CD14-positive monocyte (primary cell): ENCODE measurements around the gene LDLRAP1. TPM values are rescaled to one million over a fixed set of nuclear protein-coding genes. Genes with fewer than 3 reads are reported as not detected.

Source experiments
- DNase-seq, 3 donors: peaks; one replicate each; pipeline ENCODE4 v3.0.0-alpha.2; 2011 to 2022
- H2AFZ ChIP-seq: 2 replicates; pipeline ENCODE4 v1.6.0; 2012; ENCODE audit warnings: mild to moderate bottlenecking, low read depth, low read length, inconsistent platforms; ENCODE audit not compliant: insufficient read depth, poor library complexity, severe bottlenecking
- H3K27ac ChIP-seq, 2 donors: 1 replicate in 1 of 2; 2 replicates in 1 of 2; pipeline ENCODE4 v1.5.1; 2012 to 2013; ENCODE audit warnings: low read length in 2 of 2, control low read depth in 1 of 2, inconsistent platforms in 1 of 2, low read depth in 1 of 2, mild to moderate bottlenecking in 1 of 2
- H3K27me3 ChIP-seq, 2 donors: one replicate each; pipeline versions ENCODE4 v1.6.0 to v1.6.1; 2011 to 2013; ENCODE audit warnings: low read length in 2 of 2; ENCODE audit not compliant: control insufficient read depth in 2 of 2, insufficient read depth in 2 of 2
- H3K36me3 ChIP-seq, 2 donors: replicated peaks in 1 of 2; 1 replicate in 1 of 2; 2 replicates in 1 of 2; pipeline versions ENCODE4 v1.5.1 to v1.6.1; 2012 to 2013; ENCODE audit warnings: low read length in 2 of 2, control low read depth in 1 of 2, inconsistent platforms in 1 of 2, mild to moderate bottlenecking in 1 of 2; ENCODE audit not compliant: insufficient read depth in 2 of 2, control insufficient read depth in 1 of 2
- H3K4me1 ChIP-seq, 2 donors: 1 replicate in 1 of 2; 2 replicates in 1 of 2; pipeline versions ENCODE4 v1.5.1 to v1.6.1; 2012 to 2013; ENCODE audit warnings: low read length in 2 of 2, control low read depth in 1 of 2, inconsistent platforms in 1 of 2, mild to moderate bottlenecking in 1 of 2, moderate library complexity in 1 of 2; ENCODE audit not compliant: insufficient read depth in 2 of 2, control insufficient read depth in 1 of 2
- H3K4me2 ChIP-seq: replicated peaks from 2 replicates; pipeline ENCODE3; 2012; ENCODE audit warnings: low read length, moderate library complexity, mild to moderate bottlenecking; ENCODE audit not compliant: poor library complexity, severe bottlenecking; ENCODE audit errors: extremely low read depth
- H3K4me3 ChIP-seq, 3 experiments: fragments of 200-600 bp in 1 of 3; sonication (generic) in 1 of 3; replicated peaks in 1 of 3; 1 replicate in 2 of 3; 2 replicates in 1 of 3; pipeline ENCODE4 v1.5.1; 2011 to 2013; ENCODE audit warnings: low read length in 3 of 3, mild to moderate bottlenecking in 3 of 3, control low read depth in 2 of 3, low read depth in 2 of 3, inconsistent platforms in 1 of 3, moderate library complexity in 1 of 3
- H3K79me2 ChIP-seq: 2 replicates; pipeline ENCODE4 v1.6.0; 2012; ENCODE audit warnings: mild to moderate bottlenecking, control low read depth, inconsistent platforms, low read length, moderate library complexity; ENCODE audit not compliant: insufficient read depth
- H3K9ac ChIP-seq: 2 replicates; pipeline ENCODE4 v1.6.0; 2017; ENCODE audit warnings: low read length, mild to moderate bottlenecking; ENCODE audit not compliant: insufficient read depth, poor library complexity, severe bottlenecking
- H3K9me3 ChIP-seq, 2 donors: replicated peaks in 1 of 2; 1 replicate in 1 of 2; 2 replicates in 1 of 2; pipeline versions ENCODE4 v1.5.1 to v1.6.1; 2012 to 2013; ENCODE audit warnings: low read length in 2 of 2, control low read depth in 1 of 2; ENCODE audit not compliant: control insufficient read depth in 1 of 2, insufficient read depth in 1 of 2
- H4K20me1 ChIP-seq: 2 replicates; pipeline ENCODE4 v1.6.0; 2012; ENCODE audit warnings: mild to moderate bottlenecking, low read length, control low read depth, moderate library complexity; ENCODE audit not compliant: insufficient read depth
- H3K27ac Mint-ChIP-seq, 7 donors: one replicate each; pipeline ENCODE4 v1.8.0; 2020; ENCODE audit warnings: mild to moderate bottlenecking in 7 of 7, mixed read lengths in 7 of 7, moderate library complexity in 6 of 7, inconsistent platforms in 2 of 7
- H3K27me3 Mint-ChIP-seq, 3 donors: one replicate each; pipeline ENCODE4 v1.8.0; 2021 to 2022; ENCODE audit warnings: low read depth in 3 of 3, mild to moderate bottlenecking in 3 of 3, mixed read lengths in 3 of 3, moderate library complexity in 3 of 3, inconsistent platforms in 1 of 3
- H3K36me3 Mint-ChIP-seq, 2 donors: one replicate each; pipeline ENCODE4 v1.8.0; 2020; ENCODE audit warnings: mixed read lengths in 2 of 2, inconsistent platforms in 1 of 2, mild to moderate bottlenecking in 1 of 2
- H3K4me1 Mint-ChIP-seq: one replicate; pipeline ENCODE4 v1.8.0; 2020; ENCODE audit warnings: mild to moderate bottlenecking, mixed read lengths
- H3K4me3 Mint-ChIP-seq, 2 donors: one replicate each; pipeline ENCODE4 v1.8.0; 2020; ENCODE audit warnings: mild to moderate bottlenecking in 2 of 2, mixed read lengths in 2 of 2, moderate library complexity in 1 of 2
- H3K9me3 Mint-ChIP-seq, 7 donors: one replicate each; pipeline ENCODE4 v1.8.0; 2020 to 2022; ENCODE audit warnings: mixed read lengths in 7 of 7, mild to moderate bottlenecking in 6 of 7, moderate library complexity in 6 of 7, inconsistent platforms in 2 of 7
- CTCF ChIP-seq: fragments of 200-600 bp; IDR thresholded peaks from one replicate; pipeline ENCODE4 v1.8.0; 2022; ENCODE audit warnings: antibody characterized with exemption, mild to moderate bottlenecking
- WGBS: methylation state at CpG from one replicate; pipeline ENCODE4 v1.1.5; 2013; ENCODE audit warnings: missing lambda C conversion rate; ENCODE audit not compliant: insufficient coverage; 5-methylcytosine and 5-hydroxymethylcytosine counted together
- intact Hi-C, 2 donors: fragments of 100-400 bp; cut with micrococcal nuclease; formaldehyde crosslinking; loops; one replicate each; pipeline versions ENCODE4 v1.15.0 to v1.15.1; 2023
- polyA plus RNA-seq, 3 donors: library from polyadenylated mRNA; depleted of rRNA in 1 of 3; unstranded in 2 of 3; stranded (reverse) in 1 of 3; fragments of 300-500 nt in 2 of 3; fragments of >200 nt in 1 of 3; fragmentation: Illumina TruSeq in 2 of 3; gene quantifications; 1 replicate in 2 of 3; 2 replicates in 1 of 3; pipeline ENCODE4 v1.2.3, GENCODE V29; 2012 to 2021

Gene LDLRAP1
- polyA plus RNA-seq, 3 donors = 12.8 to 18.5 (median 14.6) TPM

DNA sequence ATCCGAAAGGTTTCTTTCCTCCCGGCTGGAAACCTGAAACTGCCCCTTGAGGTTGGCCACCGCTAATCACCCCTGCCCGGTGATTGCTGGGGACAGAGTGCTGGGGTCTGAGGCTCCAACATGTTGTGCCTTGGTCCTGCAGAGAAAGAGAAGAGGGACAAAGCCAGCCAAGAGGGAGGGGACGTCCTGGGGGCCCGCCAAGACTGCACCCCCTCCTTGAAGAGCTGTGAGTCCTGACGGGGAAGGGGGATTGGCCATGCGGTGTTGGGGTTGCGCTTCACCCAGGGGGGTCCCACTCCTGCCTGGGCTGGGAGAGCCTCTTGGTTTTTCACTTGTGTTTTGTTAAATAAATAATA is 19.5 kb downstream of the LDLRAP1 start:
- H3K36me3 ChIP-seq = peaks cover 14 to 60% of the 10 kb centered on the region in 2 donors
- DNase-seq = no peak

GRCh38 chr1:25563330-25564215 is 20.2 kb downstream of the LDLRAP1 start:
- Histone ChIP-seq H3K9ac (no peak overlapping the region), H3K4me1 (peaks cover 34 to 37% of the 10 kb centered on the region in 2 donors), H3K79me2 (no peaks in the 10 kb centered on the region), H3K27me3 (no peaks in the 10 kb centered on the region), H4K20me1 (peaks cover 6% of the 10 kb centered on the region), H2AFZ (no peak overlapping the region), H3K4me3 (no peak overlapping the region), H3K36me3 (peaks cover 14 to 54% of the 10 kb centered on the region in 2 donors), H3K9me3 (no peaks in the 10 kb centered on the region), H3K27ac (no peak overlapping the region), H3K4me2 (no peak overlapping the region)
- Mint-ChIP-seq H3K27me3 (peaks cover 0 to 1% (median 0%) of the 10 kb centered on the region in 3 donors), H3K36me3 (peaks cover 45 to 75% of the 10 kb centered on the region in 2 donors), H3K4me1 (peaks cover 44% of the 10 kb centered on the region), H3K27ac (no peak overlapping the region), H3K4me3 (no peak overlapping the region), H3K9me3 (no peaks in the 10 kb centered on the region)
- DNase-seq = no peak
- no peak for TF ChIP-seq CTCF
- intact Hi-C loops = no loop called here
- WGBS = 99% methylated on average over 16 of the region's 20 CpGs

More for the DNA sequence above, 19.5 kb downstream of the LDLRAP1 start:
- Histone ChIP-seq H3K4me1 (peaks cover 34 to 37% of the 10 kb centered on the region in 2 donors), H4K20me1 (peaks cover 6% of the 10 kb centered on the region), H3K79me2 (peaks cover under 1% of the 10 kb centered on the region), H3K9ac (peak overlapping the region; percentile 0), H3K27ac (no peak overlapping the region), H2AFZ (no peak overlapping the region), H3K4me2 (no peak overlapping the region), H3K9me3 (no peaks in the 10 kb centered on the region), H3K27me3 (no peaks in the 10 kb centered on the region), H3K4me3 (no peak overlapping the region)
- Mint-ChIP-seq H3K9me3 (no peaks in the 10 kb centered on the region), H3K36me3 (peaks cover 48 to 75% of the 10 kb centered on the region in 2 donors), H3K4me1 (peaks cover 48% of the 10 kb centered on the region), H3K27me3 (peaks cover 0 to 2% (median 1%) of the 10 kb centered on the region in 3 donors), H3K27ac (peak overlapping the region in 1 of 7 donors; percentile 37), H3K4me3 (no peak overlapping the region)
- 91% methylated on average over 6 of the region's 9 CpGs for WGBS
- intact Hi-C loops = no loop called here
- TF ChIP-seq CTCF = no peak
